Stimulated activated CD4-positive, alpha-beta T cell treated with anti-CD3 and anti-CD28 coated beads, Interleukin-4, amount 100 ng/mL, for 24 hours (primary cell): ENCODE measurements around the gene FBXL16.
"Not testable (repeated sequence)": the region's sequence is repeated elsewhere in the genome, so short reads cannot be mapped to it uniquely, and the experiment has no call there.

Experiments
- DNase-seq: peaks from one replicate; pipeline ENCODE4 v3.0.0-alpha.2; 2020

Gene FBXL16, protein sequence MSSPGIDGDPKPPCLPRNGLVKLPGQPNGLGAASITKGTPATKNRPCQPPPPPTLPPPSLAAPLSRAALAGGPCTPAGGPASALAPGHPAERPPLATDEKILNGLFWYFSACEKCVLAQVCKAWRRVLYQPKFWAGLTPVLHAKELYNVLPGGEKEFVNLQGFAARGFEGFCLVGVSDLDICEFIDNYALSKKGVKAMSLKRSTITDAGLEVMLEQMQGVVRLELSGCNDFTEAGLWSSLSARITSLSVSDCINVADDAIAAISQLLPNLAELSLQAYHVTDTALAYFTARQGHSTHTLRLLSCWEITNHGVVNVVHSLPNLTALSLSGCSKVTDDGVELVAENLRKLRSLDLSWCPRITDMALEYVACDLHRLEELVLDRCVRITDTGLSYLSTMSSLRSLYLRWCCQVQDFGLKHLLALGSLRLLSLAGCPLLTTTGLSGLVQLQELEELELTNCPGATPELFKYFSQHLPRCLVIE

DNA sequence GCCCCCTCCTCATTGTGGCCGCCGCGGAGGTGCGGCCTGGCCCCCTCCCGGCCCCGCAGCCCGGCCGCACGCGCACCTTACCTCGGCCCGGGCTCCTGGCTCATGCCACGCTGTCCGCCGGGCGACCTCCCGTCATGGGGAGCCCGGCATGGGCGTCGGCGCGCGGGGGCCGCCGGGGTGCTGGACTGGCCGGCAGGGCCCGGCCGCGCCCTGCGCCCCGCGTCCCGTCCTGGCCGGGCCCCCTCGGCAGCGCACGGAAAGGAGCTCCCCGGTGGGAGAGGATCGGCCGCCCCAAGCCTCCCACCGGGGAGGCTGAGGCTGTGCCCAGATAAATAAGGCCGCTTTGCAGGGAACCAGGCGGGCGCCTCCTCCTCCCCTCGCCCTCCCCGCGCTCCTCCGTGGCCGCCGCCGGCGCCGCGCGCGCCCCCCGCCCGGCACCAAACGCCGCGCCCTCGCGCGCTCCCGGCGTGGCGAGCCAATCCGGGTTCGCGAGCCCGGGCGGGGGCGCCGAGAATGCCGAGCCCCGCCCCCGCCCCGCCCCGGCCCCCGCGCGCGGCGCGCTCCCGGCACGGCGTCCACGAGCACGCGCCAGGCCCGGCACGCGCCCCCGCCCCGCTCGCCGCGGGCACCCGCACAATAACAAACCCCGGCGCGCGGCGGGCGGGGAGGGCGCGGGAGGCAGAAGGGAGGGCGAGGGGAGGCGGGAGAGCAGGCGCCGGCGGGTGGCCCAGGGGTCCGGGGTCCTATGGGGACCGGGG lies at the start of gene FBXL16:
FBXL16 (minus strand) TSS at position 371 of the 758 bp plus-strand sequence. CDS start 8,396 bp downstream, outside the sequence.
- DNase-seq = no peak

DNA sequence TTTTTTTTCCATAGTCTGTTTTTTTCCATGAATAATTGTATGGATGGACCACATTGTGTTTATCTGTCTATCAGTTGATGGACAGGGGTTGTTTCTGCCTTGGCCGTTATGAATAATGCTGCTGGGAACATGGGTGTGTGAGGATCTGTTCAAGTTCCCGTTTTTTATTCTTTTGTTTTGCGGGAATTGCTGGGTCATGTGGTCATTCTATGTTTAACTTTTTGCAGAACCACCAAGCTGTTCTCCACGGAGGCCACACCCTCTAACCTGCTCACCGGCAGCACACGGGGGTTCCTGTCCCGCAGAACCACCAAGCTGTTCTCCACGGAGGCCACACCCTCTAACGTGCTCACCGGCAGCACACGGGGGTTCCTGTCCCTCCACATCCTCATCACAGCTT lies 49.1 kb upstream of the FBXL16 start:
- no peak for DNase-seq

DNA sequence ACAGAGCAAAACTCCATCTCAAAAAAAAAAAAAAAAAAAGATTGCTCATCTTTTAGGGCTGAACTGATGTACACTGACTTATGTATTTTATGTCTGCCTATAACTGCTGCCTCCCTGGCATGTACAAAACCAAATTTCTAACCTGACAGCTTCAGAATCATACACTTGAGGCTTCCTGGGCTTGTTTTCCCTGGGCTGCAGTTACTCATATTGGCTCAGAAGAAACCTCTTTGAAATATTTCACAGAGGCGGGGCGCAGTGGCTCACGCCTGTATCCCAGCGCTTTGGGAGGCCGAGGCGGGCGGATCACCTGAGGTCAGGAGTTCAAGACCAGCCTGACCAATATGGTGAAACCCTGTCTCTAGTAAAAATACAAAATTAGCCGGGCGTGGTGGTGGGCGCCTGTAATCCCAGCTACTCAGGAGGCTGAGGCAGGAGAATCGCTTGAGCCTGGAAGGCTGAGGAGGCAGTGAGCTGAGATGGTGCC lies 48.6 kb upstream of the FBXL16 start:
- DNase-seq = not testable (repeated sequence)

DNA sequence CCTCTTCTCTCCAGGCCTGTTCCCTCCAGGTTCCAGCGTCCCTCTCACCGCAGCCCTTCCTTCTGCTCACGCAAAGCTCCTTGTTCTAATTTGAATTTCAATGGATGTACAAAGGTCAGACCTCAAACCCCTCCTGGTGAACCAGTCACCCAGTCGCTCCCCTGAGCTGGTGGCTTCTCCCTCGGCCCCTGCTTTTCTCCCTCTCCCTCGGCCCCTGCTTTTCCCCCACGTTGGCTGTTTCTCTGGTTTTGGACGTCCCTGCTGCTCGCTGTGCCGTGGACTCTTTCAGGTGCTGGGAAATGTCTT lies 46.4 kb upstream of the FBXL16 start:
- no peak for DNase-seq

DNA sequence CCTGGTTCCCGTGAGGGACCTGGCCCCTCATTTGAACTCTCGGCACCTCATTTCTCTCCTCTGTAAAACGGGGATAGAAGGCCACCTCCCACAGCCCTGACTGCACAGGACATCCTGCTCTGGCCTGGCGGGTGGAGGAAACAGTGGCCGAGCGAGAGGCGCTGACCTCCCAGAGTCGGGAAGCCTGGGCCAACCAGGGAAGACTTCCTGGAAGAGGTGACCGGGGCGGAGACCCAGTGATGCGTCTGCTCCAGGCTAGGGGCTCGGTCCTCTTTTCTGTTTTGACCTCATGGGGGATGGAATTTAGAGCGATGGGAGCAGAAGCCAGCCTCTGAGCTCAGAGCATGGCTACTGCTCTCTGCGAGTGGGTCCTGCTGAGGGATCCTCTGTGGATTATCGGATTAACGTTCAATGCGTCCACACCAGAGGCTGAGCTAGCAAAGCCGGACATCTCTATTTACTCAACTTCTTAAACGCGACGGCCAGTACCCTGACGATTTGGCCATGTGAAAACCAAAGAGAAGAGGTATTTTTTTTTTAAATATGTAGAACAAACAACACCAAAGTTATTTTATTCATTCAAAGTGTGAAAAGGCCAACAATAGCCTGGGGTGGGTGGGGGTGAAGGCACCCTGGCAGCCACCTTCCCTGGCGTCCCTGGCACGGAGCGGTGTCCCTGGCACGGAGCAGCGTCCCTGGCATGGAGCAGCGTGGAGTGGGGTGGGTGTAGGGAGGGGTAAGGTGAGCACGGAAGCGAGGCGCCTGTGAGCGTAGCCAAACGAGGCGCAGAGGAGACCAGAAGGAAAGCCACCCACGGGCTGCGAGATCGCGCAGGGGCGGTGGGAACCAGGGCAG lies 45.8 kb upstream of the FBXL16 start:
- DNase-seq = no peak

DNA sequence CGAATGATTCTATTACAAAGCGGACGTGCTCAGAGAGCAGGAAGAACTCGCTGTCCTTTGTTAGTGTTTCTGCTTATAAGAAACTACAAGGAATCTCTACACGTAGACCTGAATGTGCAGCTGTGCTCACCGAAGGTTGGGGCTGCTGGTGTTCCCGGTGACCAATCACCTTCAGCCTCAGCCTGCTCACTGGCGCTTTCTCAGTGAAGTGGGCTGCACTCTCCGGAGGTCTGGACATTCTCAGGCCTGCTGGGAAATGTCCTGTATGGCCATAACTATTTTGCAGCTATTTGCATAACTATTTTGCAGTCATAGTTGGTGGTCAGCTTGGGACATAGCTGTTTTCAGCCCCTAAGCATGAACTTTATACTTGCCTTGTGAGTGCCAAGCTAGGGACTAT lies 44.9 kb upstream of the FBXL16 start:
- no peak for DNase-seq

DNA sequence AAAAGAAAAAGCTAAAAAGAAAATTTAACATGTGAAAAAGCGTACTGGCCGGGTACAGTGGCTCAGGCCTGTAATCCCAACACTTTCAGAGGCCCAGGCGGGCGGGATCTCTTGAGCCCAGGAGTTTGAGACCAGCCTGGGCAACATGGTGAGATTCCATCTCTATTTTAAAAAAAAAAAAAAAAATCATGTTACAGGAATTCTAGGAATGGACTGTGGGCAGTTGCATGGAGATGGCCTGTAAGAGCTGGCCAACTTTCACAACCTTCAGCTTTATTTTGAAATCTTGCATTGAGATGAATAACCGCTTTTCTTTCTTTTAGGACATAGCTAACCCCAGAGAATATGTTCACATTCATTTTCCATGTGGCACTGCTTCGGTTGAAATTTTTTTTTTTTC lies 43.4 kb upstream of the FBXL16 start:
- DNase-seq = no peak

DNA sequence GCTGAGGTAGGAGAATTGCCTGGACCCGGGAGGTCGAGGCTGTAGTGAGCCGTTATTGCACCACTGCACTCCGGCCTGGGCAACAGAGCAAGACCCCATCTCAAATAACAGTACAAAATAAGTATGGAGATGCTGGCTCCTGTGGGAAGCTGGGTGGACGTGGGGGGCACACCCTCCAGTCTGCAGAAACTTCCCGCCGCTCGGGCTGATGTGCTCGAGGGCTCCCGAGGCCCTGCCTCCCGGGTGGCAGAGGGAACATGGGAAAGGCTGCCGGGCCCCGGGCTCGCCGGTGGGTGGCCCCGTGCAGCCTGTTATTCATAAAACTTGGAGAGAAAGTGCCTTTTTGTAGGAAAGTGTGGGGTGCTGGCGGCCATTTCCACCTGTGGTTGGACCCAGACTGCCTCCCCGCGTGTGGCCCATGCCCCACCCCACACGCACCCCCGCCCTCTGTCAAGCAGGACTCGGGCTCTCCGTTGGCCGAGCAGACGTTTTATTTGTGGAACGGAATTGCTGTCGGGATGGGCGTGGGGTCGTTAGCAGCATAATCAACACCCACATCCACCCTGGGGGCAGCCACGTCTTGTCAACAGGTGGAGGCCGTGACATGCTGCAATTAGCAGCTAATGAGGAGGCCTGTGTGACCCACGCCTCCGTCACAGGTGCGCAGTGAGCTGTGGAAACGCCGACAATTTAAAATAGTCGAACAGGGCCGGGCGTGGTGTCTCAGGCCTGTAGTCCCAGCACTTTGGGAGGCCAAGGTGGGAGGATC lies 42.6 kb upstream of the FBXL16 start:
- no peak for DNase-seq

DNA sequence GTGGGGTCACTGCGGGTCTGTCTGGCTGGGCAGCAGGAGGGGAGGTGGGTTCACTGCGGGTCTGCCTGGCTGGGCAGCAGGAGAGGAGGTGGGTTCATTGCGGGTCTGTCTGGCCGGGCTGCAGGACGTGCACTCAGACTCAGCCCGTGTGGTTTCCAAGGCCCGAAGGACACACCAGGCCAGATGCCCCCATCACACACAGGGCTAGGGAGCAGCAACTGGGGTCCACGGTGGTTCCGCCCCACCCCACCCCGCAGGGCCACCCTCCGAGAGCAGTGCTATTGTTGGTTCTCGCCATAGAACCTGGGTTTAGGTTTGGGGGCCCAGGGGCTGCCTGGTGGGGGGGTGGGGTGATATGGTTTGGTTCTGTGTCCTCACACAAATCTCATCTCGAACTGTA lies 41.0 kb upstream of the FBXL16 start:
- DNase-seq = no peak

DNA sequence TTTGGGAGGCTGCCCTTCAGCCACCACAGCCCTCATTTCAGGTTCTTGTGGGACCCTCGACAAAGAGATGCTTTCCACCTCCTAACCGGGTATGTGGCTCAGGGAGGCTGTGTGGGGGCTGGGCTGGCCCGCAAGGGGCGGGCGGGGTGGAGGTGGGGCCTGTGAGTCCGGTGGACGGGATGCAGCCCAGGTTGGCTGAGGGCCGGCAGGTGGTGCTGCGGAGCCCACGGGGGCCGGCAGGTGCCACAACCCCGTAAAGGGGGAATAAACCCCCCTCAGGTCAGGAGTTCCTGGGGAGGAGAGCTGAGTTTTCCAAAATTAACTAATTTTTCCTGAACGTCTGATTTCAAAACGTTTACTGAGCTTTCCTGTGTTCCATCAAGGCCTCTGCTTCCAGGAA lies 40.1 kb upstream of the FBXL16 start:
- no peak for DNase-seq

DNA sequence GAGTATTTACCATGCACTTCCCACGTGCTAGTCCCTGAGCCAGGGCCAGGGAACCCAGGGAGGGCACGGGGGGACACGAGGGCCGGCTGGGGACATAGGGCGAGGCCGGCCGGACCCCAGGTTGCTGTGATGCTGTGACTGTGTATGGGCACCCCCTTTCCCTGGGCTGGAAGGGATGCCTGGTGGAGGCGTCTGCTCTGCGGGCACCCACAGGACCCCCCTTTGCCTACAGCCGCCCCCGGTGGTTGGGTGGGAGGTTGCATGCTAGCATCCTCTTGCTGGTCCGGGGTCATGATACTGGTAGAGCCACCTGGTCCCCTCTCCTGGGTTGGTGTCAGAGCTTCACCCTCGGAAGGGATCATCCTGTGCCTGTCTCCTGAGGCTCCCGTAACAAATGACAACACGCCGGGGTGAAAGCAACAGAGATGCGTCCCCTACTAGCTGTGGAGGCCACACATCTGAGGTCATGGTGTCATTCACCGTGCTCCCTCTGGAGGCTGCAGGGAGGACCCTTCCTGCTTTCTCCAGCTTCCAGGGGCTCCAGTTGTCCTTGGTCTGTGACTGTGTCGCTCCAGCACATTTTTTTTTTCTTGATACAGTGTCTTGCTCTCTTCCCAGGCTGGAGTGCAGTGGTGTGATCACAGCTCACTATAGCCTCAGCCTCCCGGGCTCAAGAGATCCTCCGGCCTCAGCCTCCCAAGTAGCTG lies 38.3 kb upstream of the FBXL16 start:
- DNase-seq = no peak

DNA sequence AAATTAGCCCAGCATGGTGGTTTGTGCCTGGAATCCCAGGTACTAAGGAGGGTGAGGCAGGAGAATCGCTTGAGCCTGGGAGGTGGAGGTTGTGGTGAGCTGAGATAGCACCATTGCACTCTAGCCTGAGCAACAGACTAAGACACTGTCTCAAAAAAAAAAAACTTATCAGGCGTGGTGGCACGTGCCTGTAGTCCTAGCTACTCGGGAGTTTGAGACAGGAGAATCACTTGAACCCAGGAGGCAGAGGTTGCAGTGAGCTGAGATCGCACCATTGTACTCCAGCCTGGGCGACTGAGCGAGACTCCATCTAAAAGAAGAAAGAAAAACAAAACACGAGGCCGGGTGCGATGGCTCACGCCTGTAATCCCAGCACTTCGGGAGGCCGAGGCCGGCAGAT lies 37.3 kb upstream of the FBXL16 start:
- DNase-seq = not testable (repeated sequence)

DNA sequence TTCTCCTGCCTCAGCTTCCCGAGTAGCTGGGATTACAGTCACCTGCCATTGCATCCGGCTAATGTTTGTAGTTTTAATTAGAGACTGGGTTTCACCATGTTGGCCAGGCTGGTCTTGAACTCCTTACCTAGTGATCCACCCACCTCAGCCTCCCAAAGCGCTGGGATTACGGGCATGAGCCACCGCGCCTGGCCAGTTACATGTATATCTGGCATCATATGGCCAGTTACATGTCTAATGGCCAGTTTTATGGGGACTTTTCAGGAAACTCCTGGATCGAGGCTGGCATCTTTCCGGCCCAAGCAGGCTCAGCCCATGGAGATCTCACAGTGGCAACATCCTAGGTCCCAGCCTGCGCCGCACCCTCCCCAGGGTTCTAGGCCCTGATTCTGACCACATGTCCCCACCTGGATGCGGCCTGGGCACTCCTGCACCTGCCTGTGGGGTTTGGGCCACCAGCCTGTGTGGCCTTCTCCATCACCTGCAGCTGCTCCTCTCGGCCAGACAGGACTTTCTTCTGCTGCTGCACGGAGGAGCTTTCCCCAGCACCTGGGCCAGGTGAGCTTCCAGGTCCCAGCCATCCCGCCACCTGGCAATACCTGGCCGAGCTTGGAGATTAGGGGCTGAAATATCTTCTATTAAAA lies 36.5 kb upstream of the FBXL16 start:
- DNase-seq = no peak

DNA sequence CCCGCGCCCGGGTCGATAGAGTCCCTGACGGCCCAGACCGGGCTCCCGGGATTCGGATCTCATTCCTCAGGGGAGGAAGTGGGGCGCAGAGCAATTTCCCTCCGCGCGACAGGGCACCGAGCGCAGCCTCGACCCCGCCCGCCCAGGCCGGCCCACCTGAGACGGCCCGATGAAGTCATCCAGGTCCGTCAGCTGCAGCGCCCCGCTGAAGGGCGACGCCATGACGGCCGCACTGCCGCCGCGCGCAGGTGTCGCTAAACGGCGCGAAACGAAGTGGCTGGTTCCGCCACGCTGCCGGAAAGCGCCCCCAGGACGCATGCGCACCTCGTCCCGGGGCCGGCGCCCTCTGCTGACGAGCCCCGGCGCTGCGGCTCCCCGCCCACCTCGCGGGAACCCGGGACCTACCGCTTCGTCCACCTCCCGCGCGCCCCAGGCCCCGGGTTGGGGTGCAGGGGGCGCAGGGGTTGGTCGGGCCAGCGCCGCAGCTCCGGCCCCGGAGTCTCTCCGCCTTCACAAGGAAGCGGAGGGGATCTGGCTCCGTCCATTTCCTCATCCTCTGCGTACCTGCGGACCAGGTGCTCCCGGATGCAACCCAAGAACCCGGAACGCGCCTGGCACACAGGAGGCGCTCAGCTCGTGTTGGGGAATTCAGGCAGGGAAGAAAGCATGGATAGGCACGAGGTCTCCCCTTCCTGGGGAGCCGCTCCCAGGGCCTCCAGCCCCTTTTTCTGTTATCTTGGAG lies 35.3 kb upstream of the FBXL16 start, which contains the start of gene CIAO3:
CIAO3 (minus strand) TSS at position 234 of the 742 bp plus-strand sequence; CDS start at position 222, 12 bp downstream.
- peak; percentile 92 for DNase-seq

DNA sequence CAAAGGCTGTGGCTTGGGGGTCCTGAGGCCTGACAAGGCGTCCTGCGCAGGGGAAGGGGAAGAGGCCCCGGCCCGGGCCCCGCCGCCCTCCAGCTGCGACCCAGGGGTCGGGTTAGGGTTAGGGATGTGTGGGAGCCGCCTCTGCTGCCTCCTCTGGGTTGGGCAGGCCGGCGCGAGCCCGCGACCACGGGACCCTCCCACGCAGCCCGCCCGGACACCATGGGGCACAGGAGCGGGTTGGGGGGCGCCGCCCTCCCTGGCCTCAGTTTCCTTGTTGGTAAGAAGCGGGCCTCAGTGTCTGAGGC lies 34.8 kb upstream of the FBXL16 start:
- DNase-seq = no peak

DNA sequence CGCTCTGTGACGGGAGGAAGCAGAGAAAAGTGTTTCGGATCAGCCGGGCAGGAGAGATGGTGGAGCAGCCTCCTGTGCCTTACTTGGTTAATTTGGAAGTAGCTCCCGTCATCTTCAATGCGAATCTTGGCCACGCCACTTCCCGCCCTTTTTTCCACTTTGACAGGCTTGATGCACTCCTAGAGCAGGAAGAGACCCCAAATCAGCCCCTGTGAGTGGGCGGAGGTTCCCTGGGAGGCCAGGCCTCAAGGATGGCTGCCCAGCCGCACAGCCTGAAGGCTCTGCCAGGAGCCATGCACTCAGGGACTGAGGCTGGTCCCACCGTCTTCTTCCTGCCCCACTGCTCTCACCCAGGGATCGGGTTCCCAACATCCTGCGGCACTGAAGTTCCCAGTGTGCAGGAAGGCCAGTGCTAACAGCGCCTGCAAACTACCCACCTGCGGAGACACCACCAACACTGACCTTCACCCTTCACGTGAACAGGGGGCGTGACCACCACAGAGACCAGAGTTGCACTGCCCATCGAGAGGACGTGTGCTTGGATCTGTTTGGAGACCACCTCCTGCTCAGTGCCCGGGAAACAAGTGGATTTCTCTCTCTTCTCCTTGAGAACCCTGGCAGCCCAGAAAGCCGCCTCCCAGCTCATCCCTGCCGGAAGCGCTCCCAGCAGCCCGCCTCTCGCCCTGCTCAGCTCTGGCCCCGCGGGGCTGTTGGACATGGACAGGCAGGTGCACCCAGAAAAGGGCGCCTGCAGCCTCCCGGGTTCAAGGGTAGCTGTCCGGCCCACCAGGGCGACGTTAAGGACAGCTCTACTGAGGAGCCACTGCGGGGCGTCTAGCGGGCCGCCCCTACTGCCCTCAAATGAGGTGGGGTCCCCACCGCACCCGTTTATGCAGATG lies 34.2 kb upstream of the FBXL16 start:
- DNase-seq = no peak

DNA sequence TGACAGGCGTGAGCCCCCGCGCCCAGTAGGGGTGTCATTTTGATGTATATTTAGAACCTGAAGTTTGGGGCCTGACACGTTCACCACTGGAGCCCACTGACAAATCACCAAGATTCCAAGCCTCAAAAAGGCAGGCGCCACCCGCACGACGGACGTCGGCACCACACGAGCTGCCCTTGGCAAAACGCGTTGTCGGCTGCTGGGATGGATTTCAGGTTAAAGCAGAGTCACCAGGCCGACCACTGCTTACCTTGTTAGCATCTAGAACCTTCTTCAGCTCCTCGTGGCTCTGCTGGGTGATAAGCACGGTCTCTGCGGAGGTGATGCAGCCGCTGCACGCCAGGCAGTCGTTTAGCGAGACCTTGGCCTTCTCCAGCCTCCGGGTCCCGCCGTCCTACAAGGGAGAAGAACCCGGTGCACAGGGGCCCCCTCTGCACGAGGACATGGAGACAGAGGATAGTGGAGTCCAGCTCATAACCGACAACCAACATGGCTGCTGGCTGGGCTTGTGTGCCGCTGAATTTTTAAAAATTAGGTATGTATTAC lies 31.4 kb upstream of the FBXL16 start:
- no peak for DNase-seq

DNA sequence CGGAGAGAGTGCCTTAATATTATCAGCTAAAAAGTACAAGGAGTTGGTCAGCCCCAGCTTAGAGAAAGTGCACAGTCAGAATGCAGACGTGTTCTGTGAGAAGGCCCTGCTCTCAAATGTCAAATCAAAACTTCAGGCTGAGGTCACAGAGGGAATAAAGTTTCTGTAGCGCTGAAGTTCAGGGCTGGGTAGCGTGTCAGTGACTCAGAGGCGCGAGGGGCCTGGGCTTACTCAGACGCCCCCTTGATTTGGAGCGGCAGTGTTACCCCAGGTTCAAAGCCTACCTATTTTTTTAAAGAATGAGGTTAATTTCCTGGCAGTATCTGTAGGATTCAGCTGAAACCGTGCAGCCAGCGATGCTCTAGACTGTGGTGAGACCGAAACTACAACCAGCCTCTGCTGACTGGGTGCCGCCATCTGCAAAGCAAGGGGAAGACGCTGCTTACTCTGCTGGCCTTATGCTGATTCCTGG lies 30.4 kb upstream of the FBXL16 start:
- DNase-seq = peak; percentile 62
